ENCODE results near the gene PPARA. TPM values are rescaled to one million over a fixed set of nuclear protein-coding genes. Genes with fewer than 3 reads are reported as not detected.
"Not testable (repeated sequence)": the region's sequence is repeated elsewhere in the genome, so short reads cannot be mapped to it uniquely, and the experiment has no call there.

Gene PPARA
- total RNA-seq, 1 donor from 2014 or later: 12.9 TPM

DNA sequence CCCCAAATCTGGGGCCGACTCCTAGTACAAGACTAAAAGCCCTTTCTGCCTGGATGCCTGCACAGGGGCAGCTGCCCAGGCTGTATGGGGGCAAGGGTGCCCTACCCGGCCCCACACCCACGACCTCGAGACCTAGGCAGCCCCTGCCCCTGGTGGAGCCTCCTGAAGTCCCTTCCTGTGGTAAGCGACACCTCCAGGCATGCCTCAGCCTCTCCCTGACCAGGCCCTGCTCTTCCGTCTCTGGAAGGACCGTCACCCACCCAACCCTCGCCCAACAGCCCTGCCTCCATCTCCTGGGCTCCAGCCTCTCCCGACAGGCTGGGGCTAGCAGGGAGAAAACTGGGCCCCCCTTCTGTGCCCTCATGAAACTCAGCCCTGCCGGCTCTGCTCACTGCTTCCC lies 22.8 kb upstream of the PPARA start:
- ATAC-seq: no peak

DNA sequence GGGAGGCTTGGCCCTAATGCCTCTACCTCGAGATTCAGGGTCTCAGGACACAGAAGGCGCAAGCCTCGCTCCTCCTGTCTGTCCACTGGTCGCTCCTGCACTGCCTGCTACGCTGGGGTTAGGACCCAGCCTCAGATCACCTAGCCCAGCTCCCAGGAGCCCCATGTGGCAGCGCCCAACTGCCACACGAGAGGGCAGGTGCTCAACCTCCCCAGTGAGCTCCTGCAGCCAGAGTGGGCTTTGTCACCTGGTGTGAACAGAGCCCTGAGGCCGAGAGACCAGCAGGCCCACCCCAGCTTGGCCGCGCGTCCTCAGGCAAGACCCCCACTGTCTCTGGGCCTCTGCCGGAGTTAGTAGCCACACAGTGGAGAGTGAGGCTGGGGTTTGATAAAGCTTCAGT lies 21.7 kb upstream of the PPARA start:
- no peak for ATAC-seq

DNA sequence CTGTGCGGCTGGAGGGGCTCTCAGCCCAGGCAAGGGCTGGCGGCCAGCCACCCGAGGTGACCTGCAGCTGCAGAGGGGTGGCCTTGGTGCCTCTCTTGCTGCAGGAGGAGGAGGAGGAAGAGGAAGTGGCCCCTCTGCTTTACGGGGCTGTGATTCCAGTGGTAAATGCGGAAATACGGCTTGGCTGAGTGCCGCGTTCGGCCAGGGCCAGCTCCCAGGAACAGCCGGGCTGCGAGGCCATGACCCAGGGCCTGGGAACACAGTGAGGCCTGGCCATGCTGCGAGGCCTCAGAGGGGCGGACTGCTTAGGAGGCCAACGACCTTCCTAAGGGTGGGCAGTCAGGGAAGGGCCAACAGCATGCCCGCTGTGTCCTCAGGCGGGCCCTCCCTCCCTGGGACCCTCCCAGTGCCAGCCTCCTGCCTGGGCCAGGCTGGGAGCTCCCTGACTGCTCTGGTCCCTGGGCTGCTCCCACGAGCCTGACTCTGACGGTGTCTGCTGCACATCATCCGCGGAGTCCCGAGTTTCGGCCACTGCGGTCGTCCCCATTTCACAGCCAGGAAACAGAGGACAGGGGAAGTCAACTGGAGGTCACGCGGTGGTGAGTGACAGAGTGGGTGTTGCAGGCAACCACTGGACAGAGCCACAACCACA lies 20.8 kb upstream of the PPARA start:
- ATAC-seq: no peak

DNA sequence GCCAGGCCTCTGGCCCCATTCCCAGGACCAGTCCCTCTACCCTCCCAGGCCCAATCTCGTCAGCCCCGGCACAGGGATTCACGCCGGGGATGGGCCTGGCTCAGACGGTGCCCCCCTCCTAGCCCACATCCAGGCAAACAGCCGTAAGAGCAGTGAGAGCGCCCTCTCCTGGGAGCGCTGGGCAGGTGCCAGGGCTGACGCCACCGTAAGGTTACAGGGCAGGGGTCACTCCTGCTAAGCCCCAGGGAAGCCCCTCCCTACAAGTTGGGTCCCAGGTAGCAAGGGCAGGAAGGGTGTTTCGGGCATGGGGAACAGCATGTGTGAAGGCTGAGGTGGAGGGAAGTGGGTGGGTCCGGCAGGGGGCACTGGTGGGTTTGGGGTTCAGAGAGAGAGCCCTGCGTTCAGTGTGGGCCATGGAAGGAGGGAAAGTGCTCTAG lies 19.2 kb upstream of the PPARA start:
- no peak for ATAC-seq

DNA sequence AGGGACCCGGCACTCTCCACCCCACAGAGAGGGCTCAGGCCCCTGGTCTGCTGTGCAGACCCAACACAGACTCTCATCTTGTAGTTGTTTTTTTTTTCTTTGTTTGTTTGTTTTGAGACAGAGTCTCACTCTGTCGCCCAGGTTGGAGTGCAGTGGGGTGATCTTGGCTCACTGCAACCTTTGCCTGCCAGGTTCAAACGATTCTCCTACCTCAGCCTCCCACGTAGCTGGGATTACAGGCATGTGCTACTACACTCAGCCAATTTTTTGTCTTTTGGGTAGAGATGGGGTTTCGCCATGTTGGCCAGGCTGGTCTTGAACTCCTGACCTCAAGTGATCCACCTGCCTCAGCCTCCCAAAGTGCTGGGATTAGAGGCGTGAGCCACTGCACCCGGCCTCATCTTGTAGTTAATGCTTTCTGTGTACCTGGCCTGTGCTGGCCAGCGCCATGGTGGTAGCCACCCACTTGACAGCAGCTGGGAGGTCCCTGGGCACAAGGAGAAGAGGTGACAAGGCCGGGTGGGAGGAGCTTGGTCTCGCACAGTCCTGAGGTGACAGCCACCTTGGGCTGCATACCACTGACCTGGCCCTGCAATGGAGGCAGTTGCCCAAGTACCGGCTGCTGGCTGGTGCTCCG lies 18.0 kb upstream of the PPARA start:
- not testable (repeated sequence) for ATAC-seq

DNA sequence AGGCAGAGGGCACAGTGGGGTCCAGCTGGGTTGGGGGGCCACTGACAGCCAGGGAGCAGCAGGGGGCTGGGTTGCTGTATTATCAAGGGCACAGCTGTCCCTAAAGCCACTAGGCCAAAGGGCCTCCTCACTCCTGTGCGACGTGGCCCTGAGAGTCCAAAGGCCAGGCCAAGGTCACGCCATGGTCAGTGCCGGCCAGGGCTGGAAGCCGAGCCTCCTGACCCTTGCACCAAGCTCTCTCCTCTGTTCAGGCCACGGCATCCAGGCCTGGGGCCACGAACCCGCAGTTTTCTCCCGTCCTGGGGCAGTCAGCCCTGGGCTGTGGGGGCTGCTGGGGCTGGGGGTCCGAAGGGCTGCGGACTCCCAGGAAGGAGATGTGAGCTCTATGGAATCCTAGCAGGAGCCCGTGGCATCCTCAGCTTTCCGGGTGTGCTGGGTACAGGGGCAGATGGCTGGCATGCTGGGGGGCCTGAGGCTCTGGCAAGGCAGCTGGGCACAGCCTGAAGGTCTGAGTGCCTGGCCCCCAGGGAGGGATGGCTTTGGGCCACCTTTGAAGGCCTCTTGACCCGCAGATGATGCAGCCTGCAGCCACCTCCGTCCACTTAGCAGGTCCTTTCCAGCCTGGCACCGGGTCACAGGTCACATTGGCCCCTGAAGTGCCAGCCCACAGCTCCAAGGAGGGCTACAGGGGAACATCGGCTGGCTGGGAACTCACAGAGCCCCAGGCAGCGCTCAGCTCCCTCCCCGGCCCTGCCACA lies 17.3 kb upstream of the PPARA start:
- no peak for ATAC-seq

DNA sequence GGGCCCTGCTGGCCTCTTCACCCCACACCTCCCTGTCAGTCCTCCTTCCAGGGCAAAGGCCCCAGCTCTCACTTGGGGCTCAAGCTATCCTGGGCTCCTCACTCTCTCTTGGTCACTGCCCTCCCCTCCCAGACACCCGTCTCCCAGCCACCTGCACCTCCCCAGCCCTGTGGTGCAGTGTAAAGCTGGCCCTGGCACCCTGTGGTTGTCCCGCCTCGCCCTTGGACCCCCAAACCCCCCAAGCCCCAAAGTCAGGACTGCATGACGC lies 16.8 kb upstream of the PPARA start:
- ATAC-seq: no peak

DNA sequence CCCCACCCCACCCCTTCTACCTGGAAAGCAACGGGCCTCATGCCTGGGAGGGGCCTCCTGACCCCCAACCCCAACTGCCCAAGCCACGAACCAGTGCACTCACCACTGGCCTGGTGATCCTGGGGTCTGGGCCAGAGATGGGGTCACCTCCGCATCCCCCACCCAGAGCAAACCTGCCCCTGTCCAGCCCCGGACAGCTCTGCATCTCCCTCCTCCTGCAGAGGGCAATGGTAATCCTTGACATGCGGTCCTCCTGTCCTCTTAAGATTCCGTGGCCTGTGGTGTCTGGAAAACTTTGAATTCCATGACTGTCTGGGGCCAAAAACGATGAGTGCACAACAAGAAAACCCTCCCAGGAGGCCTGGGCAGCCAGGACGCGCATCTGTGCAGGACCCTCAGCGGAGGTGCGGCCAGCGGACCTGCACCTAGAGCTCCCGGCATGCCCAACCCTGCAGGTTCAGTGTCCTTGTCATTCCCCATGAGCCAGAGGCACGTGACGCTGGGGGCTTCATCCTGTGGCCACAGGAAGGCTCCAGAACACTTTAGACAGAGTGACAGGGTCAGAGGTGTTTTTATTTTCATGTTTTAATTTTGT lies 16.1 kb upstream of the PPARA start:
- no peak for ATAC-seq

DNA sequence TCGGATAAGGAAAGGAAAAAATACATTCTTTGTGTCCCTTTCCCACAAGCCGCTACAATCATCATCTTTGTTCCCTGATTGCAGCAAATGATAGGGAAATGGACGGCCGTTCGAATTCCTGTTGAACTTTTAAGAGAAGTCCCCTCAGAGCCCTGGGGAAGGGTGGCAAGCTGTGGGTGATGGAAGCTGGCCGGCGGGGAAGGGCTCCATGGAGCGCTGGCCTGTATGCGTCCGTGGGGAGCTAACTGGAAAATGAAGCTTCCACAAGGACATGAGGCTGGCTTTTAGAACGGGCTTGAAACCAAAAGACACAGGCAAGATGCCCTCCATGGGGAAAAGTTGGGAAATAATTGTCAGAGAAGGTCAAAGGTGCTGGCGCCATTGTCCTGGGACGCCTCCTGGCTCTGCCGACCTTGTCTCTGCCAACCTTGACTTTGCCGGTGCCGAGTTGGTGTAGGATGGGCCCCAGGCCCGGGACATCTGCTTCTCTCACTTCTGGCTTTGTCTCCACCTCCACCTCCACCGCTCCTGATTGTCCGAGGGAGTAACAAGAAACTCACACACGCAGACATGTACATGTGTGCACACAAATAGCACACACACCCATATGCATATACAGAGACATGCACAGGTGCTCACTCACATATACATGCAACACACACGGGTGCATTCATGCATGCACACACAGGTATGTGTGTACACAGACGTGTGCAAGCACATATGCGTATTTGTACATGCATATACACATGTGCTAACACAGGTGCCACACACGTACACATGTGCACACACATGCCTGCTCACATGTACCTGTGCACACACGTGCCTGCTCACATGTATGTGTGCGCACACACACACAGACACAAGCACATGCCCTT lies 14.5 kb upstream of the PPARA start:
- no peak for ATAC-seq

DNA sequence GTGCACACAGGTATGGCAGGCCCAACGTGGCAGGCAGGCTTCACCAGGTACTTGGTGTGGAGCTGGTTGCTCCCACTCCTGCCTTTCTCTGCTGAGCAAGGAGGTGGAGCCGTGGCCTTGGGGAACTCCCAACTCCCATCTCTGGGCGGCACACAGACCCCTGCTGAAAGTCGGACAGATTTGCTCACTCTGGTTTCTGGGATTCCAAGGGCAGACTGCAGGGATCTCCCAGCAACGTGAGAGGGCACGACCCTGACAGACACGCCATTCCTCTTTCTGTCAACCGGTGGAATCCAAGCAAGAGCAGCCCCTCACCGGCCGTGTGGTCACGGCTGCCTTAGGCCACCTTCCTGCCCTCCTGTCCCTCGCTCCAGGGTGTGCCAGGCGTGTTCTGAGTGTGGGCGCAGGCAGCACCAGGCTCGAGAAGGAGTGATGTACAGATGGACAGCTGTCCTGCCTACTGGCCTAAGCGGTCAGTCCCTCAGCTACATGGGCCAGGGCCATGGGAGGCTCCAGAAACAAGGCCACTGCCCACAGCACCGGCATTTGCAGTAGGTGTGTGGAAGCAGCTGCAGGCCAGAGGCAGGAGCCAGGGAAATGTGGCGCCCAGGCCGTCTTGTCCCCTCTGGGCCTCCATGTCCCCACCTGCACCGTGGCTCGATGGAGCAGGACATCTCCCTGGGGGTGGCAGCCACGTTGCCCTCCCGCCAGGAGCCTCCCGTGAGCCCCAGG lies 13.7 kb upstream of the PPARA start:
- no peak for ATAC-seq

DNA sequence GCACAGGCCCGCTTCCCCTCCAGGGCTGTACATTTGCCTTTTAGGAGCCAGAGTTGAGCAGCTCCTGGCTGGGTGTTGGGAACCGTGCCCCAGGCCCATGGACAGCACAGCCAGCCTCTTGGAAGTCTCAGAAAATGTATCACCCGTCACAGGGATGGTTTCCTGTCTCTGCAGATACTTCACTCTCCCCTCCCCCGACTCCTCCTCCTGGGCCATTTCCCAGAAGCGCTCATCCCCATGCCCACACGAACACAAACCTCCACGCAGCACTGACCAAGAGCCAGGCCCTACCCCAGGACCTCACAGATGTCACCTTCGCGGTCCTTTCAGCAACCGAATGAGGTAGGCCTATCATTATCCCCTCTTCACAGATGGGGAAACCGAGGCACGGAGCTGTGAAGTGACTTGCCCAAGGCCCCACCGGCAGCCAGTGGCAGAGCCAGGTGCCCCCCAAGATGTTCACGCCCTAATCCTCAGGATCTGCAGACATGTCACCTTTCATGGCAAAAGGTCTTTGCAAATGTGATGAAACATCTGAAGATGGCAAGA lies 13.0 kb upstream of the PPARA start:
- no peak for ATAC-seq

DNA sequence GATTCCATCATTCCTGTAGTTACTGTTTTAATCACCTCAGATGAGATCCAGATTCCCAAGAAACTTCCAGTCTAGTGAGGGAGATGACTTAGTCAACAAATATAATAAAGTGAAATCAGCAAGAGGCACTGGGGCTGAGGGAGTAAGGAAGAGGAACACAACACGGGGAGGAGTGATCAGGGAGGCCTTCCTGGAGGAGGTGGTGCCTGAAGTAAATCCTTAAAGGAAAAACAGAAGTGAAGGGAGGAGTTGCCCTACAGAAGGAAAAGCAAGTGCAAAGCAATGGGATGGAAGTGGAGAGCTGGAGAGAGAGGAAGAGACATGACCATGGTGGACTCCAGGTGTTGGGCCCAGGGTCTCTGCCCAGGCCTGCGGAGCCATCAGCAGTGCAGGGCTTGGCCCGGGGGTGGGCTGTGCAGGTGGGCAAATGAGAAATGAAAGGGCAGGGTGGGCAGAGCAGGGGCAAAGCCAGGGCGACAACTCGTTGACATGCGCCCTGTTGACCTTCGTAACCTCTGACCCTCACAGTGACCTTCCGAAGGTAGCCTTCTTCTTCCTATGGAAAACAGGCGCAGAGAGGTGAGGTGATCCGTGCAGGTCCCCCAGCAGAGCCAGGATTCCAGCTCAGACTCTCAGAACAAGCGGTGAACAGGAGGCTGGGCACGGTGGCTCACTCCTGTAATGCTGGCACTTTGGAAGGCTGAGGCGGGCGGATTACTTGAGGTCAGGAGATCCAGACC lies 12.1 kb upstream of the PPARA start:
- no peak for ATAC-seq

DNA sequence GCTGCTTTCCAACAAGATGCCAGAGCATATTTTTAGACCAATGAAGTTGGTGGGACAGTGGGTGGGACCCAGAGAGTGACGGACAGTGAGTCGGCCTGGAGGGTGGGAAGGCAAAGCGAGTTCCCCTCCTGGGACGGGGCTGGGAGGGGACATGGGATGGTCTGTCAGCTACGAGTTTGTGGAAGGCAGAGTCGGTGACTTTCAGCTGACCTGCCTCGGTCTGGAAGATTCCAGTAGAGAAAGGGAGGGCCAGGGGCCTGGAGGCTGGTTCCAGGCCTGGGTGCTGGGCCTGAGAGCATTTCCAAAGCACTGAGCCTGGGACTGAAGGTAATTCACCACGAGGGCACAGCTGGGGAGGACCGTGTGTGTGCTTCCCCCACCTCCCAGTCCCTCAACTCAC lies 10.9 kb upstream of the PPARA start:
- not testable (repeated sequence) for ATAC-seq

DNA sequence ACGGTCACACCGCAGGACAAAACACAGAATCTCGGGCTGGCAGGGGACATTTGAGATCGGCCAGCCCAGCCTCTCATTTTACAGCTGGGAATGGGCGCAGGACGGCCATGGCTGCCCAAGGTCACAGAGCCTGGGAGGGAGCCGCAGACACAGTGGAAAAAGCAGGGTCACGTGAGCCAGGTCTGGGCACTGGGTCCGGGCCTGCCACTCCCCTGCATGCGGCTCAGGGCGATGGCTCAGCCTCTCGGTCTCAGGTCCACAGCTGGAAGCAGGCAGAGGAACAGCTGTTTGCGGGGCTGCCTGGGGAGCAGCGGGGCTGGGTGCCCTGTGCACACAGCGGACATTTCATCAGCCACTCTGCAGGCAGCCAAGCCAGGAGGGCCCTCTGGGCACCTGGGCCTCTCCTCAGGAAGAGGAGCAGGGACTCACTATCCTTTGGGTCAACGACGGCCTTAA lies 10.4 kb upstream of the PPARA start:
- no peak for ATAC-seq

DNA sequence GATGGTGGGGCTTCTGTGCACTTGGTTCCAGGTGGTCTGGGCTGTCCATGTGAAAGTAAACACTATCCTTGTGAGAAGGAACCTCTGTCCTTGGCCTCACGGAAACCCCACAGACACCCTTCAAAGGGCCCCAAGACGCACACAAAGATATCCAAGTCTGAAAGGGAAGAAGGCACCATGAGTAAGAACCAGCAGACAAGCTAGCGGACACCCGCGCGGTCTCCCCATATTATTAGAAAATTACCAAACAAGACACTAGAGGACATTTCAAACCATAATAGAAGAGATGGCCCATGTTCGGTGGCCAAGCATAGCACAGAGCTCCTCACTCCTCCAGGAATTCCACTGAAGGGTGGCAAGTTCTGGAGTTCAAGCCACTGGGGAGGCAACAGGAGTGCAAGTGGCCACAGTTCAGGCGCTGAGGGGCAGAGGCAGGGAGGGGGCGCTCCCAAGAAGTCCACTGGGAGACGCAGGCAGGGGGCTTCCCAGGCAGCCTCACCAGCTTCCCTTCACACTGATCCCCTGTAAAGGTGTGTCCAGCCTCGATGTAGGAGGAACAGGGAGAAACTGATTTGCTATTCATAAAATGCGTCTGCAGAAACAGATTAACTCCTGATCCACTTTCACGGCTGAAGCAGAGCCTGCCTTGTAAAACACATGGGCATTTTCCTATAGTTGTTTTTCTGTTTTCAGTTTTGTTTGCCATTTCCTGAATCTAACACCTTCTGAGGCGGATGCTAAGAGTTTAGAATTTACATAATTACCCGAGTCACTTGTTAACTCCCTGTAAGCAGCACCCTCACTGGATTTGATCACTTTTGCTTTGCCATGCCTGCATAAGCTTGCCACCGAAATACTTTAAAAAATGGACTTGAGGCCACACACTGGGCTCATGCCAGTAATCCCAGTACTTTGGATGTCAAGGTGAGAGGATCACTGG lies 9.1 kb upstream of the PPARA start:
- ATAC-seq: no peak

DNA sequence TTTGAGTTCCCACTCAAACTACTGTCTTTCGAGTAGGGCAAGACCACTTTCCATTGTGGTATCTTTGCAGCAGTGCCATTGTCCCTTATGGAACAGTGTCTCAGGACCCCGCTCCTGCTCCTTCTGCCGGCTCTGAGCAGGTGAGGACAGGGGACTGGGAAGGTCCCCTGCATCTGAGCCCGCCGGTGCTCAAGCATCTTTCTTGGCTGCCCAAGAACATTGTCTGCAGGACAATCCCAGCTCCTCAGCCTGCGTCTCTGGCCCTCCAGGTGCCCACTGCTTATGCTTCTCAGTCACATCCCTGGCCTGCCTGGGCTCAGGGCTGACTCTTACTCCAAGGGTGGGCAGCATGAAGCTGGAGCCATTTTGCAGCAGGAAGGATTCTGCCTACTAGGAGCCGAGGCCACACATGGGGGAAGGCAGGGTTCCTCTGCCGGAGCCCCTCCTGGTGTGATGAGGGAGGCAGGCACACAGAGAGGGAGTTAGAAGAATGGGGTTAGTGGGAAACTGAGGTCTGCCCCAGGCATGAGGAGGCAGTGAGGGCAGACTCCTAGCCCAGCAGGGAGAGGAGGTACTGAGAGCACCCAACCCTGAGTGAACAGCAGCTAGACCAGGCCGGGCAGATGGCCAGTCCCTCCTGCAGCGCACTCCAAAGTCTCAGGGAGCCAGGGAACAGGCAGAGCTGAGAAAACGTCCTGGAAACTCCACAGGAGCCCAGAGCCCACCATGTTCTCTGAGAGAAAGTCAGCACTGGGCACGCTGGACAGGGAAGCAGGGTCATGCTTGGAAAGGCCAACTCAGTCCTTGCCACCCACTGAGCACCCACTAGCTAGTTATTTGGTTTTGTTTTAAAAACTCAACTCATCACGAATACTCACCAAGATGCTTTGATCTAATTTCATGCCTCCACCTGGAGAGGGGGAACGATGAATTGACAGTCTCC lies 7.5 kb upstream of the PPARA start:
- ATAC-seq: no peak

DNA sequence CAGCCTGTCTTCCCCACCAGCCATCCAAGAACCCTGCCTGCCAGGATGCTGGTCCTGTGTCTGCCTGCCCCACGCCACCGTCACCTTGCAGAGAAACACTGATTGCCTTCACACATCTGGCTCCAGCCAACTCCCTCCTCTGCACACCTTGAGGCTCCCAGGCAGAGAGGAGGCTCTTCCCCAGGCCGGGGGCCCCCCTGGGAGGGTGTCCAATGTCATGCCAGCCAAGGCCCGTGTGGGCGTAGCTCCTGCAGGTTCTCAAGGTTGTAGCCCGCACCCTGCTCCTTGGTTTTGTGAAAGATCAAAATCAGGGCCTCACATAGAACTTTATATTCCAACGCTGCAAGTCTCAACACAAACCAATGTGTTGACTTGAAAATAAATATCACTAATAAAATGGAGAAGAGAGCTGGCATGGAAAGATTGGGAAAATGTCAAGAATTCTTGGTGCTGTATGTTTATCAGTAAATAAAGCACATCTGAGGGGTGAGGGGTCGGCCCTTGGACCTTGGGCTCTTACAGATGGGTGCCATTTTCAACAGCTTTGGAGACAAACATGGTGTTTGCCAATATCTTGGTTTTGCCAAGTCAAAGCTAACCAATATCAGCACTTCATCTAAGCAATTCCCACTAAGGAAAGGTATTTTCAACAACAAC lies 6.7 kb upstream of the PPARA start:
- ATAC-seq: no peak

DNA sequence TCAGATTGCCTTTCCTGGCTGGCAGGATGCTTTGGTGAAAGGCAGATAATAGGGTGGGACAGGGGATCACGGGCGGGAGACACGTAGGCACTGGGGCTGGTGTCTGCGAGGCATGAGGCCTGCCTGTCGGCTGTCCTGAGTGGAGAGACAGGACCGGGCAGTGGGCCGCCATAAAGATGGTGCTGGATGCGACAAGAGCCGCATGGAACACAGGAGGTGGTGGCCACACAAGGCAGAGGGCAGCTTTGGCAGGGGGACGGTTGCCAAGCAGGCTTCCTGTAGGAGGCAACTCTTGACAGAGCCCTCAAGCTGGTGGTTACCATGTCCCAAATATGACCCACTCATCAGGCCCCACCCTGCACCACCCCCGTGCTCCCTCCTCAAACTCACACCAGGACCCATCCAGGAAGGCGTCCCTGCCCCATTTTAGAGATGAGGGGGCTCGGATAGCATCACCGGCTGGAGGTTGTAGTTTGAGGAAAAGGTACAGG lies 4.9 kb upstream of the PPARA start:
- ATAC-seq: no peak
